Vagina (tissue), 2 donors: ENCODE data around the gene GNG7.

Source experiments
- CTCF ChIP-seq, 3 experiments: fragments of 450-650 bp in 2 of 3; fragments of 200-600 bp in 1 of 3; sonication (generic) in 1 of 3; IDR thresholded peaks; one replicate each; pipeline ENCODE4 v1.5.1; 2017 to 2019; ENCODE audit warnings: antibody characterized with exemption in 3 of 3, mild to moderate bottlenecking in 2 of 3, moderate library complexity in 2 of 3
- POLR2AphosphoS5 ChIP-seq, 2 donors: sonication (generic); formaldehyde crosslinking; IDR thresholded peaks; one replicate each; pipeline ENCODE4 v1.9.0; 2017; ENCODE audit warnings: antibody characterized with exemption in 2 of 2, mild to moderate bottlenecking in 2 of 2, low read depth in 1 of 2; ENCODE audit not compliant: insufficient read depth in 1 of 2

DNA sequence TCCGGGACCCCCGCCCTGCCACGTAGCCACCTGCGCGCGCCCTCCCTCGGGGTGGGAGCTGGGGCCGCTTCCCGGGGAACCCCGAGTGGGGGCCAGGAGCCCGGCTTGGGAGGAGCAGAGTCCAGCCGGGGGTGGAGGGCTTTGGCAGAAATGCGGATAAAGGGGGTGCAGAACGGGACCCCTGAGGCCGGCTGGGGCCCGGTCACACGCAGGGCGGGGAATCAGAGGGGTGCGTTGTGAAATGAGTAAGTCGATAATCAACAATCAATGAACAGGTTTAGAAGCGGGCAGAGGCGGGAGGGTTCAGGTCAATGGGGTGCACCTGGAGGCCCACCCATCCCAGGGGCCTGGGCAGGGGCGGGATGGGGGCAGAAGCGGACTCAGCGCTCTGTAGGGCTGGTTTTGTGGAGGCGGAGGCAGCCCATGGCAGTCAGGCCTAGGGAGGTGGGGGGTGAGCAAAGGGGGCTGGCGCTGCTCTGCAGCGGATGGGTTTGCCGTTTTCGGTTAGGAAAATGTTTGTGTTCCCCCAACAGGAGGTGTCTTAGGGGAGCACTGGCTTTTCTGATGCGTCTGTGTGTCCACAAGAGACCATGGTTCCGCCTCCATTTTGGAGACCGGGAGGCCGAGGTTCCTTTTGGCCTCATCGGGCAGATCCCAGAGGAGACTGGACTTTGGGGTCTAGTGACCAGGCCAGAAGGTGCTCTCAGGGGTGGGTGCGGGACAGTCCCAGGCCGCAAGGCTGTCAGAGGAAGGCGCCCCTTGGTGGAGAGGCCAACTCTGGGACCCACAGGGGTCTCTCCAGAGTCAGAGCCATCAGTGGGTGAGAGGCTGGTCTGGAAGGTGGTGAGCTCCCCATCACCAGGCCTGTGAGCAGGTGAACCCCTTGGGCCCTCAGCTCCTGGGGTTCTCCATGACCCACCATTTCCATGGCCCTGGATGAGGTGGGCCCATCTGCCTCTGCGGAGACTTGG is 19.4 kb upstream of the GNG7 start:
- TF ChIP-seq CTCF (IDR thresholded peaks at IDR 0.05) (no peak), POLR2AphosphoS5 (IDR thresholded peaks at IDR 0.05; ENCODE audit: insufficient read depth in 1 of 2, low read depth in 1 of 2) (no peak)
